GM21723 (cell line): ENCODE data around the gene HLCS.

Experiments used
- ATAC-seq: cut with Tn5 transposase; IDR thresholded peaks from one replicate; pipeline ENCODE4 v1.9.1; 2021; ENCODE audit warnings: mild to moderate bottlenecking, moderate library complexity; ENCODE audit not compliant: unreplicated experiment

The HLCS gene

GRCh38 chr21:36985751-36986594 is 19.5 kb upstream of the HLCS start:
- no peak for ATAC-seq

GRCh38 chr21:36981977-36982700 is 15.7 kb upstream of the HLCS start:
- no peak for ATAC-seq

GRCh38 chr21:36981049-36981391 is 14.6 kb upstream of the HLCS start:
- ATAC-seq: no peak

GRCh38 chr21:36980280-36981048 is 14.0 kb upstream of the HLCS start:
- no peak for ATAC-seq

- peak; percentile 77 for ATAC-seq
Measured at GRCh38 chr21:36976882-36977651, 10.6 kb upstream of the HLCS start.

GRCh38 chr21:36976228-36976861 is 9.9 kb upstream of the HLCS start:
- ATAC-seq: no peak

GRCh38 chr21:36974851-36975192 is 8.4 kb upstream of the HLCS start:
- ATAC-seq: no peak

GRCh38 chr21:36973986-36974850 is 7.7 kb upstream of the HLCS start:
- ATAC-seq: no peak

GRCh38 chr21:36968976-36969375 is 2.5 kb upstream of the HLCS start:
- ATAC-seq: no peak

- ATAC-seq: no peak
Measured at GRCh38 chr21:36968414-36968813, 1.9 kb upstream of the HLCS start.

GRCh38 chr21:36966821-36967768 is 626 bp upstream of the HLCS start:
- ATAC-seq: peak; percentile 35

GRCh38 chr21:36965720-36966065 is 776 bp downstream of the HLCS start:
- no peak for ATAC-seq

GRCh38 chr21:36964827-36965719 is 1.4 kb downstream of the HLCS start:
- ATAC-seq: no peak

- ATAC-seq: no peak
Measured at GRCh38 chr21:36964398-36964797, 2.1 kb downstream of the HLCS start.

- ATAC-seq: no peak
Measured at GRCh38 chr21:36962098-36962780, 4.2 kb downstream of the HLCS start.

GRCh38 chr21:36960676-36961284 is 5.7 kb downstream of the HLCS start:
- ATAC-seq: no peak
